ENCODE data around the gene VGF.
A peak's percentile ranks its signal among the peaks of the same experiment; 100 is the strongest.

VGF gene

DNA sequence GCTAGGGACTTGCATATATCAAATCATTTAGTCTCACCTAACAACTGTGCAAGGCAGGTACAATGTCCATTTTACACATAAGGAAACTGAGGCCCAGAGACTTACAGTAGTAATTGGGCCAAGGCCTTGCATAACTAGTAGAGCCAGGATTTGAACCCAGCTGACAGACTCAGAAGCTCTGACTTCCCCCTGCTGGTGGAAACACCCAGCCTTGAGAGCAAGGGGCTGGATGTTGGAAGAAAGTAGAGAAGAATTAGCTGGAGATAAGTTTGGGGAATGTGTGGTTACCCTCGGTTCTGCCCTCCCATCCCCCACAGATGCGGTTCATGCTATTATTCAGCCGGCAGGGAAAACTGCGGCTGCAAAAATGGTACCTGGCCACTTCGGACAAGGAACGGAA lies 9.1 kb downstream of the VGF start:
- H4K20me1 ChIP-seq (ENCODE audit: insufficient read depth) = no peaks in the 10 kb centered on the region
- no peaks in the 10 kb centered on the region for H3K4me1 ChIP-seq (ENCODE audit: low read depth, poor library complexity, severe bottlenecking)
- H3K79me2 ChIP-seq (ENCODE audit: insufficient read depth, low read depth) = no peaks in the 10 kb centered on the region
- no peaks in the 10 kb centered on the region for H3K36me3 ChIP-seq (ENCODE audit: insufficient read depth)
- no peak for TF ChIP-seq CTCF (conservative IDR thresholded peaks at IDR 0.05; ENCODE audit: low read depth, low read length)
- no peak overlapping the region for H3K4me3 ChIP-seq (IDR thresholded peaks at IDR 0.05; ENCODE audit: insufficient read depth, low read depth, low read length)
- H3K27ac ChIP-seq = no peak overlapping the region
- no peak overlapping the region for H3K4me2 ChIP-seq
- no peak overlapping the region for H3K9ac ChIP-seq
- H2AFZ ChIP-seq (ENCODE audit: low read depth) = no peak overlapping the region
- H3K27me3 ChIP-seq (ENCODE audit: insufficient read depth, low read depth) = peaks cover 23% of the 10 kb centered on the region

- H2AFZ ChIP-seq (ENCODE audit: low read depth) = peak overlapping the region; percentile 50; the same call in 1 of the 2 replicates
- H3K27ac ChIP-seq = no peak overlapping the region
- H3K4me1 ChIP-seq (ENCODE audit: low read depth, poor library complexity, severe bottlenecking) = no peaks in the 10 kb centered on the region
- peaks cover 30% of the 10 kb centered on the region for H3K27me3 ChIP-seq (ENCODE audit: insufficient read depth, low read depth)
- no peaks in the 10 kb centered on the region for H4K20me1 ChIP-seq (ENCODE audit: insufficient read depth)
- H3K36me3 ChIP-seq (ENCODE audit: insufficient read depth) = no peaks in the 10 kb centered on the region
- no peaks in the 10 kb centered on the region for H3K79me2 ChIP-seq (ENCODE audit: insufficient read depth, low read depth)
- H3K9ac ChIP-seq = peak overlapping the region; percentile 29
- TF ChIP-seq CTCF (conservative IDR thresholded peaks at IDR 0.05; ENCODE audit: low read depth, low read length) = no peak
- no peak overlapping the region for H3K4me3 ChIP-seq (IDR thresholded peaks at IDR 0.05; ENCODE audit: insufficient read depth, low read depth, low read length)
- H3K4me2 ChIP-seq = peak overlapping the region; percentile 91
Observed at GRCh38 chr7:101155303-101155702, 10.1 kb downstream of the VGF start.

GRCh38 chr7:101154693-101155102 lies 10.7 kb downstream of the VGF start:
- Histone ChIP-seq H3K4me2 (peak overlapping the region; percentile 91), H3K9ac (peak overlapping the region; percentile 29), H3K4me3 (IDR thresholded peaks at IDR 0.05; ENCODE audit: insufficient read depth, low read depth, low read length) (no peak overlapping the region), H2AFZ (ENCODE audit: low read depth) (peak overlapping the region; percentile 50), H3K79me2 (ENCODE audit: insufficient read depth, low read depth) (no peaks in the 10 kb centered on the region), H3K27me3 (ENCODE audit: insufficient read depth, low read depth) (peaks cover 31% of the 10 kb centered on the region), H4K20me1 (ENCODE audit: insufficient read depth) (no peaks in the 10 kb centered on the region), H3K36me3 (ENCODE audit: insufficient read depth) (no peaks in the 10 kb centered on the region), H3K27ac (no peak overlapping the region), H3K4me1 (ENCODE audit: low read depth, poor library complexity, severe bottlenecking) (no peaks in the 10 kb centered on the region)
- no peak for TF ChIP-seq CTCF (conservative IDR thresholded peaks at IDR 0.05; ENCODE audit: low read depth, low read length)

DNA sequence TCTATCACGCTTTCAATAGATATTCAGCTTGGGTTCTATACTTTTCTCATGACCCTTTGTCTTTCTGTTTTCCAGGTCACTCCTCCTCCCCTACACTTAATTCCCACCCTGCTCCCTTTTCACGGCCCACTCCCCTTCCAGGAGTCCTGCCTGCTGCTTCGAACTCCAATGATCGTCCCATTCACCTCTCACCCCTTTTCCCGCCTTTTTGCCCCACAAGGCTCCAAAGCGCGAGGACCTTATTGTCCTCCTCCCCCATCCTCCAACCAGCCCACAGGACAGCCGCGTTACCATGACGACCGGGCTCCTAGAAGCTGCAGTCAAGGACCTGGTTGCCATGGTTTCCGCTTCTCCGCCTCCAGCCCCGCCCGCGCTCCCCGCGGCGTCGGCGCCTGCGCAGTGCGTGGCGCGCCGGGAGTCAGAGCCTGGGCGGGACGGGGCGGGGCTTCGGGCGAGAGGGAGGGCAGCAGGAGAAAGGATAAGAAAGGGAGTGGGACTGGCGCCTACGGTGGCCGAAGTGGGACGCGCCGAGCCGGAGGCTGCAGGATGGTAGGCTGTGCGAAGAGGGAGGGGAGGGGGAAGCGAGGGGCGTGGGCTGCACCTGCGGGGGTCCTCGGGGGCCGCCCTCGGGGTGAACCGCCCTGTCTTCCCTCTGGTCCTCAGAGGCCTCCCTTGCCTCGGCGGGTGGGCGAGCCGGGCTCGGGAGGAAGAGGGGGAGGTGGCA lies 11.2 kb downstream of the VGF start, which contains the start of gene AP1S1:
Gene AP1S1 (plus strand): TSS at position 508 of the 724 bp plus-strand sequence. CDS start 39 bp downstream, at position 547.
- H3K36me3 ChIP-seq (ENCODE audit: insufficient read depth) = no peaks in the 10 kb centered on the region
- peaks cover 37% of the 10 kb centered on the region for H3K27me3 ChIP-seq (ENCODE audit: insufficient read depth, low read depth)
- H3K9ac ChIP-seq = peak within 1 kb of the TSS; percentile 29
- H3K4me1 ChIP-seq (ENCODE audit: low read depth, poor library complexity, severe bottlenecking) = no peaks in the 10 kb centered on the region
- peak within 1 kb of the TSS; percentile 91 for H3K4me2 ChIP-seq
- H3K27ac ChIP-seq = no peak within 1 kb of the TSS
- no peak for TF ChIP-seq CTCF (conservative IDR thresholded peaks at IDR 0.05; ENCODE audit: low read depth, low read length)
- no peak within 1 kb of the TSS for H3K4me3 ChIP-seq (IDR thresholded peaks at IDR 0.05; ENCODE audit: insufficient read depth, low read depth, low read length)
- no peaks in the 10 kb centered on the region for H3K79me2 ChIP-seq (ENCODE audit: insufficient read depth, low read depth)
- H2AFZ ChIP-seq (ENCODE audit: low read depth) = peak within 1 kb of the TSS; percentile 50
- no peaks in the 10 kb centered on the region for H4K20me1 ChIP-seq (ENCODE audit: insufficient read depth)
